ENCODE results near the gene LDB2.

LDB2 gene

GRCh38 chr4:16865209-16865896, 33.1 kb downstream of the LDB2 start:
- H3K4me3 ChIP-seq (ENCODE audit: insufficient read depth, low read depth, low read length, poor library complexity, severe bottlenecking): no peak overlapping the region
- no peaks in the 10 kb centered on the region for H3K4me1 ChIP-seq (ENCODE audit: control insufficient read depth, insufficient read depth, low read length, poor library complexity, severe bottlenecking)
- no peaks in the 10 kb centered on the region for H3K9me3 ChIP-seq (ENCODE audit: control insufficient read depth, low read length)
- no peak for DNase-seq
- H3K27me3 ChIP-seq (replicated peaks; ENCODE audit: control insufficient read depth, insufficient read depth, low read length, poor library complexity, severe bottlenecking): no peaks in the 10 kb centered on the region
- no peak overlapping the region for H3K27ac ChIP-seq (ENCODE audit: insufficient read depth, low read length, poor library complexity, severe bottlenecking)
- no peaks in the 10 kb centered on the region for H3K36me3 ChIP-seq (ENCODE audit: control insufficient read depth, insufficient read depth, low read length)

- Histone ChIP-seq H3K4me1 (ENCODE audit: control insufficient read depth, insufficient read depth, low read length, poor library complexity, severe bottlenecking) (no peaks in the 10 kb centered on the region), H3K9me3 (ENCODE audit: control insufficient read depth, low read length) (no peaks in the 10 kb centered on the region), H3K27me3 (replicated peaks; ENCODE audit: control insufficient read depth, insufficient read depth, low read length, poor library complexity, severe bottlenecking) (no peaks in the 10 kb centered on the region)
Measured at GRCh38 chr4:16864199-16864598, 34.2 kb downstream of the LDB2 start.

GRCh38 chr4:16862697-16863096, 35.7 kb downstream of the LDB2 start:
- H3K27ac ChIP-seq (ENCODE audit: insufficient read depth, low read length, poor library complexity, severe bottlenecking): no peak overlapping the region
- no peak for DNase-seq
- no peaks in the 10 kb centered on the region for H3K9me3 ChIP-seq (ENCODE audit: control insufficient read depth, low read length)
- no peaks in the 10 kb centered on the region for H3K4me1 ChIP-seq (ENCODE audit: control insufficient read depth, insufficient read depth, low read length, poor library complexity, severe bottlenecking)
- H3K27me3 ChIP-seq (replicated peaks; ENCODE audit: control insufficient read depth, insufficient read depth, low read length, poor library complexity, severe bottlenecking): no peaks in the 10 kb centered on the region
- H3K36me3 ChIP-seq (ENCODE audit: control insufficient read depth, insufficient read depth, low read length): no peaks in the 10 kb centered on the region
- H3K4me3 ChIP-seq (ENCODE audit: insufficient read depth, low read depth, low read length, poor library complexity, severe bottlenecking): no peak overlapping the region

More at GRCh38 chr4:16864199-16864598, 34.2 kb downstream of the LDB2 start:
- DNase-seq: no peak
- Histone ChIP-seq H3K27ac (ENCODE audit: insufficient read depth, low read length, poor library complexity, severe bottlenecking) (no peak overlapping the region), H3K36me3 (ENCODE audit: control insufficient read depth, insufficient read depth, low read length) (no peaks in the 10 kb centered on the region), H3K4me3 (ENCODE audit: insufficient read depth, low read depth, low read length, poor library complexity, severe bottlenecking) (no peak overlapping the region)

- Histone ChIP-seq H3K9me3 (ENCODE audit: control insufficient read depth, low read length) (no peaks in the 10 kb centered on the region), H3K4me1 (ENCODE audit: control insufficient read depth, insufficient read depth, low read length, poor library complexity, severe bottlenecking) (no peaks in the 10 kb centered on the region), H3K4me3 (ENCODE audit: insufficient read depth, low read depth, low read length, poor library complexity, severe bottlenecking) (no peak overlapping the region), H3K27me3 (replicated peaks; ENCODE audit: control insufficient read depth, insufficient read depth, low read length, poor library complexity, severe bottlenecking) (no peaks in the 10 kb centered on the region), H3K36me3 (ENCODE audit: control insufficient read depth, insufficient read depth, low read length) (no peaks in the 10 kb centered on the region), H3K27ac (ENCODE audit: insufficient read depth, low read length, poor library complexity, severe bottlenecking) (no peak overlapping the region)
- DNase-seq: no peak
Measured at GRCh38 chr4:16860516-16860915, 37.9 kb downstream of the LDB2 start.

- H3K4me1 ChIP-seq (ENCODE audit: control insufficient read depth, insufficient read depth, low read length, poor library complexity, severe bottlenecking): no peaks in the 10 kb centered on the region
- no peak for DNase-seq
- H3K4me3 ChIP-seq (ENCODE audit: insufficient read depth, low read depth, low read length, poor library complexity, severe bottlenecking): no peak overlapping the region
- H3K27me3 ChIP-seq (replicated peaks; ENCODE audit: control insufficient read depth, insufficient read depth, low read length, poor library complexity, severe bottlenecking): no peaks in the 10 kb centered on the region
- no peaks in the 10 kb centered on the region for H3K36me3 ChIP-seq (ENCODE audit: control insufficient read depth, insufficient read depth, low read length)
- no peak overlapping the region for H3K27ac ChIP-seq (ENCODE audit: insufficient read depth, low read length, poor library complexity, severe bottlenecking)
- no peaks in the 10 kb centered on the region for H3K9me3 ChIP-seq (ENCODE audit: control insufficient read depth, low read length)
Measured at GRCh38 chr4:16859031-16859430, 39.4 kb downstream of the LDB2 start.

- H3K27me3 ChIP-seq (replicated peaks; ENCODE audit: control insufficient read depth, insufficient read depth, low read length, poor library complexity, severe bottlenecking): no peaks in the 10 kb centered on the region
- no peaks in the 10 kb centered on the region for H3K36me3 ChIP-seq (ENCODE audit: control insufficient read depth, insufficient read depth, low read length)
- H3K4me3 ChIP-seq (ENCODE audit: insufficient read depth, low read depth, low read length, poor library complexity, severe bottlenecking): no peak overlapping the region
- no peaks in the 10 kb centered on the region for H3K9me3 ChIP-seq (ENCODE audit: control insufficient read depth, low read length)
- no peak for DNase-seq
- H3K27ac ChIP-seq (ENCODE audit: insufficient read depth, low read length, poor library complexity, severe bottlenecking): no peak overlapping the region
- no peaks in the 10 kb centered on the region for H3K4me1 ChIP-seq (ENCODE audit: control insufficient read depth, insufficient read depth, low read length, poor library complexity, severe bottlenecking)
Measured at GRCh38 chr4:16858275-16858752, 40.1 kb downstream of the LDB2 start.

- Histone ChIP-seq H3K27ac (ENCODE audit: insufficient read depth, low read length, poor library complexity, severe bottlenecking) (no peak overlapping the region), H3K4me3 (ENCODE audit: insufficient read depth, low read depth, low read length, poor library complexity, severe bottlenecking) (no peak overlapping the region), H3K36me3 (ENCODE audit: control insufficient read depth, insufficient read depth, low read length) (no peaks in the 10 kb centered on the region), H3K4me1 (ENCODE audit: control insufficient read depth, insufficient read depth, low read length, poor library complexity, severe bottlenecking) (no peaks in the 10 kb centered on the region), H3K27me3 (replicated peaks; ENCODE audit: control insufficient read depth, insufficient read depth, low read length, poor library complexity, severe bottlenecking) (no peaks in the 10 kb centered on the region), H3K9me3 (ENCODE audit: control insufficient read depth, low read length) (no peaks in the 10 kb centered on the region)
- DNase-seq: no peak
Measured at GRCh38 chr4:16857425-16857824, 41.0 kb downstream of the LDB2 start.

GRCh38 chr4:16853640-16854039, 44.8 kb downstream of the LDB2 start:
- Histone ChIP-seq H3K9me3 (ENCODE audit: control insufficient read depth, low read length) (no peaks in the 10 kb centered on the region), H3K4me1 (ENCODE audit: control insufficient read depth, insufficient read depth, low read length, poor library complexity, severe bottlenecking) (no peaks in the 10 kb centered on the region), H3K27ac (ENCODE audit: insufficient read depth, low read length, poor library complexity, severe bottlenecking) (no peak overlapping the region), H3K4me3 (ENCODE audit: insufficient read depth, low read depth, low read length, poor library complexity, severe bottlenecking) (no peak overlapping the region), H3K36me3 (ENCODE audit: control insufficient read depth, insufficient read depth, low read length) (no peaks in the 10 kb centered on the region), H3K27me3 (replicated peaks; ENCODE audit: control insufficient read depth, insufficient read depth, low read length, poor library complexity, severe bottlenecking) (no peaks in the 10 kb centered on the region)
- no peak for DNase-seq

- no peak for DNase-seq
- H3K36me3 ChIP-seq (ENCODE audit: control insufficient read depth, insufficient read depth, low read length): no peaks in the 10 kb centered on the region
- no peak overlapping the region for H3K27ac ChIP-seq (ENCODE audit: insufficient read depth, low read length, poor library complexity, severe bottlenecking)
- H3K9me3 ChIP-seq (ENCODE audit: control insufficient read depth, low read length): no peaks in the 10 kb centered on the region
- no peak overlapping the region for H3K4me3 ChIP-seq (ENCODE audit: insufficient read depth, low read depth, low read length, poor library complexity, severe bottlenecking)
- H3K4me1 ChIP-seq (ENCODE audit: control insufficient read depth, insufficient read depth, low read length, poor library complexity, severe bottlenecking): no peaks in the 10 kb centered on the region
- no peaks in the 10 kb centered on the region for H3K27me3 ChIP-seq (replicated peaks; ENCODE audit: control insufficient read depth, insufficient read depth, low read length, poor library complexity, severe bottlenecking)
Measured at GRCh38 chr4:16852644-16853043, 45.8 kb downstream of the LDB2 start.

- no peak for DNase-seq
Measured at GRCh38 chr4:16852228-16852627, 46.2 kb downstream of the LDB2 start.

More at GRCh38 chr4:16852228-16852627, 46.2 kb downstream of the LDB2 start:
- H3K27ac ChIP-seq (ENCODE audit: insufficient read depth, low read length, poor library complexity, severe bottlenecking): no peak overlapping the region
- no peak overlapping the region for H3K4me3 ChIP-seq (ENCODE audit: insufficient read depth, low read depth, low read length, poor library complexity, severe bottlenecking)
- no peaks in the 10 kb centered on the region for H3K36me3 ChIP-seq (ENCODE audit: control insufficient read depth, insufficient read depth, low read length)
- no peaks in the 10 kb centered on the region for H3K9me3 ChIP-seq (ENCODE audit: control insufficient read depth, low read length)
- no peaks in the 10 kb centered on the region for H3K4me1 ChIP-seq (ENCODE audit: control insufficient read depth, insufficient read depth, low read length, poor library complexity, severe bottlenecking)
- no peaks in the 10 kb centered on the region for H3K27me3 ChIP-seq (replicated peaks; ENCODE audit: control insufficient read depth, insufficient read depth, low read length, poor library complexity, severe bottlenecking)
